A673 (cell line): ENCODE measurements around the gene ARL4C.

Experiments
- CTCF ChIP-seq: fragments of 300-800, 200-600 bp; sonication (generic); conservative IDR thresholded peaks from 2 replicates; pipeline ENCODE4 v1.5.1; 2017; ENCODE audit warnings: low read depth, mild to moderate bottlenecking, antibody characterized with exemption, low read length, moderate library complexity, mixed read lengths
- EZH2 ChIP-seq: fragments of 200-600 bp; sonication (generic); IDR thresholded peaks from 2 replicates; pipeline ENCODE4 v1.6.1; 2017; ENCODE audit warnings: borderline replicate concordance, low read depth, mild to moderate bottlenecking, mixed read lengths, antibody characterized with exemption, low read length; ENCODE audit not compliant: poor library complexity, severe bottlenecking

DNA sequence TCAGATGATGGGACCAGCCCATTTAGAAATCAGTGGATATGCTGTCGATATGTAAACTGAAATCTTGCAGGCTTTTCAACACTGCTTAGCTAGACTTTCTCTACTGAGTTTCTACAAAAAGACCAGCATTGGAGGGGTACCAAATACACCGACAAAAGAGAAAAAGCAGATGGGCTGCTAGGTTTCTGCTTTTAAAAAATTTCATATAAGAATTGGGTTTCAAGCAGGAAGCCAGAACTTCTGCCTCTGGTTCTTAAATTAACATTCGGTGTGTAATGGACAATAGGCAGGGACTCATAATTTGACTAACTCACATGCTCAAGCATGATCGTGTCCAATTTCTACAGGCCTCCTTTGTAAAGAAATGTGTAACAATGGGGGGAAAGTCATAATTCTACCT, 3.1 kb downstream of the ARL4C start:
- TF ChIP-seq EZH2, result no peak
- TF ChIP-seq CTCF, result no peak
